IMR-90 (cell line): ENCODE data around the gene FGFBP2. TPM values are rescaled to one million over a fixed set of nuclear protein-coding genes. Genes with fewer than 3 reads are reported as not detected.
A peak's percentile ranks its signal among the peaks of the same experiment; 100 is the strongest.

Experiments
- ATAC-seq: fragments of 200-7000 bp; cut with Tn5 transposase; 2 replicates; pipeline ENCODE4 v1.9.1; 2020; ENCODE audit warnings: low read depth, mild to moderate bottlenecking, moderate library complexity
- BruUV-seq: library from RNA; stranded (reverse); fragments of 400-500 nt; replicated peaks from 2 replicates; lab custom pipeline; 2021; lab: Mats Ljungman, UMichigan
- CTCF ChIA-PET: fragments of 300-600 bp; formaldehyde crosslinking; extraction: SDS; loops from one replicate; lab custom pipeline; 2021; ENCODE audit warnings: antibody characterized with exemption; lab: Yijun Ruan, JAX
- POLR2A ChIA-PET: fragments of 300-600 bp; sonication (Branson Sonifier 250); formaldehyde crosslinking; loops from one replicate; lab custom pipeline; 2022; ENCODE audit warnings: antibody characterized with exemption; ENCODE audit not compliant: unreplicated experiment; lab: Charles Lee
- DNase-seq: peaks from one replicate; pipeline ENCODE4 v3.0.0; 2013
- H2AFZ ChIP-seq: replicated peaks from 2 replicates; pipeline ENCODE3; 2013; ENCODE audit warnings: low read length, mild to moderate bottlenecking; ENCODE audit not compliant: poor library complexity
- H2AK5ac ChIP-seq: 2 replicates; pipeline ENCODE4 v1.6.1; 2013; ENCODE audit warnings: low read depth, low read length, inconsistent platforms
- H2AK9ac ChIP-seq: replicated peaks from 2 replicates; pipeline ENCODE3; 2013; ENCODE audit warnings: mild to moderate bottlenecking, low read depth, low read length, moderate library complexity; ENCODE audit not compliant: poor library complexity
- H2BK120ac ChIP-seq: 2 replicates; pipeline ENCODE4 v1.6.1; 2013; ENCODE audit warnings: low read depth, low read length, inconsistent platforms
- H2BK15ac ChIP-seq: 3 replicates; pipeline ENCODE4 v1.6.1; 2013; ENCODE audit warnings: low read depth, low read length, inconsistent platforms
- H2BK20ac ChIP-seq: 2 replicates; pipeline ENCODE4 v1.6.1; 2013; ENCODE audit warnings: low read depth, mild to moderate bottlenecking, inconsistent platforms, low read length, moderate library complexity
- H2BK5ac ChIP-seq: 2 replicates; pipeline ENCODE4 v1.6.1; 2013; ENCODE audit warnings: mild to moderate bottlenecking, low read depth, low read length, inconsistent platforms; ENCODE audit not compliant: poor library complexity, severe bottlenecking
- H3K14ac ChIP-seq: replicated peaks from 2 replicates; pipeline ENCODE4 v1.6.1; 2013; ENCODE audit warnings: low read depth, low read length, inconsistent platforms
- H3K18ac ChIP-seq: 2 replicates; pipeline ENCODE4 v1.6.1; 2013; ENCODE audit warnings: low read depth, low read length, control low read depth
- H3K23ac ChIP-seq: 2 replicates; pipeline ENCODE4 v1.6.1; 2013; ENCODE audit warnings: low read depth, low read length, inconsistent platforms
- H3K27ac ChIP-seq: 2 replicates; pipeline ENCODE4 v1.5.1; 2013; ENCODE audit warnings: mild to moderate bottlenecking, control low read depth, low read length; ENCODE audit not compliant: insufficient read depth
- H3K27me3 ChIP-seq: 2 replicates; pipeline ENCODE4 v1.6.1; 2013; ENCODE audit warnings: low read length; ENCODE audit not compliant: control insufficient read depth, insufficient read depth
- H3K36me3 ChIP-seq: 2 replicates; pipeline ENCODE4 v1.6.1; 2013; ENCODE audit warnings: low read length, mixed read lengths; ENCODE audit not compliant: control insufficient read depth, insufficient read depth
- H3K4ac ChIP-seq: 2 replicates; pipeline ENCODE4 v1.6.1; 2013; ENCODE audit warnings: low read depth, low read length, inconsistent platforms
- H3K4me1 ChIP-seq: 2 replicates; pipeline ENCODE4 v1.6.1; 2013; ENCODE audit warnings: low read length, mixed read lengths; ENCODE audit not compliant: control insufficient read depth, insufficient read depth
- H3K4me2 ChIP-seq: 2 replicates; pipeline ENCODE4 v1.6.1; 2013; ENCODE audit warnings: low read depth, mild to moderate bottlenecking, control low read depth, low read length, moderate library complexity
- H3K4me3 ChIP-seq: 2 replicates; pipeline ENCODE4 v1.5.1; 2013; ENCODE audit warnings: low read depth, mild to moderate bottlenecking, control low read depth, low read length, moderate library complexity; ENCODE audit not compliant: insufficient read depth
- H3K56ac ChIP-seq: 2 replicates; pipeline ENCODE4 v1.6.1; 2013; ENCODE audit warnings: low read length, inconsistent platforms; ENCODE audit not compliant: insufficient read depth; ENCODE audit errors: extremely low read depth
- H3K79me1 ChIP-seq, 2 experiments: 2 replicates each; pipeline ENCODE4 v1.6.1; 2013; ENCODE audit warnings: low read length in 2 of 2, inconsistent platforms in 1 of 2, low read depth in 1 of 2
- H3K9ac ChIP-seq: 2 replicates; pipeline ENCODE4 v1.6.1; 2013; ENCODE audit warnings: low read depth, low read length, control low read depth
- H3K9me1 ChIP-seq: 2 replicates; pipeline ENCODE4 v1.6.1; 2013; ENCODE audit warnings: low read length, inconsistent platforms; ENCODE audit not compliant: insufficient read depth
- H3K9me3 ChIP-seq: 2 replicates; pipeline ENCODE4 v1.6.1; 2013; ENCODE audit warnings: low read length; ENCODE audit not compliant: control insufficient read depth, insufficient read depth
- H4K20me1 ChIP-seq: 2 replicates; pipeline ENCODE4 v1.6.1; 2013; ENCODE audit warnings: low read length, inconsistent platforms; ENCODE audit not compliant: insufficient read depth
- H4K5ac ChIP-seq: 2 replicates; pipeline ENCODE4 v1.6.1; 2013; ENCODE audit warnings: mild to moderate bottlenecking, low read depth, low read length, control low read depth
- H4K8ac ChIP-seq, 2 experiments: 2 replicates each; pipeline ENCODE4 v1.6.1; 2013; ENCODE audit warnings: low read depth in 2 of 2, low read length in 2 of 2, control low read depth in 1 of 2, inconsistent platforms in 1 of 2
- H4K91ac ChIP-seq: 2 replicates; pipeline ENCODE4 v1.6.1; 2013; ENCODE audit warnings: low read depth, low read length, inconsistent platforms; ENCODE audit not compliant: insufficient read depth
- CEBPB ChIP-seq: IDR thresholded peaks from 2 replicates; pipeline ENCODE4 v1.6.1; 2012; ENCODE audit warnings: low read depth, low read length, improper control_type of control experiment
- CHD1 ChIP-seq: IDR thresholded peaks from 2 replicates; pipeline ENCODE4 v1.6.1; 2012; ENCODE audit warnings: low read depth, low read length, improper control_type of control experiment
- MAZ ChIP-seq: IDR thresholded peaks from 2 replicates; pipeline ENCODE4 v1.6.1; 2012; ENCODE audit warnings: low read depth, mild to moderate bottlenecking, low read length, improper control_type of control experiment, moderate library complexity, borderline replicate concordance
- MXI1 ChIP-seq: IDR thresholded peaks from 2 replicates; pipeline ENCODE4 v1.6.1; 2012; ENCODE audit warnings: low read depth, mild to moderate bottlenecking, low read length, moderate library complexity, borderline replicate concordance
- RCOR1 ChIP-seq: IDR thresholded peaks from 2 replicates; pipeline ENCODE4 v1.6.1; 2012; ENCODE audit warnings: mild to moderate bottlenecking, low read length, improper control_type of control experiment; ENCODE audit not compliant: insufficient replicate concordance
- SMC3 ChIP-seq: fragments of 150-350 bp; IDR thresholded peaks from 2 replicates; pipeline ENCODE4 v1.6.1; 2016; ENCODE audit warnings: low read depth, mild to moderate bottlenecking, antibody characterized with exemption, low read length, moderate library complexity
- USF2 ChIP-seq: fragments of 150-350 bp; IDR thresholded peaks from 2 replicates; pipeline ENCODE4 v1.6.1; 2017; ENCODE audit warnings: mild to moderate bottlenecking, antibody characterized with exemption, low read length, low read depth
- WGBS, 2 experiments: methylation state at CpG; one replicate each; pipeline versions ENCODE4 v1.1.5 to v1.1.7; 2013; ENCODE audit warnings: missing lambda C conversion rate in 2 of 2; ENCODE audit not compliant: insufficient read length in 1 of 2; ENCODE audit errors: extremely low coverage in 2 of 2; 5-methylcytosine and 5-hydroxymethylcytosine counted together
- dilution Hi-C: fragments of 300-500 bp; cut with HindIII; formaldehyde crosslinking; loops from one replicate; pipeline ENCODE4 v1.14.3; 2018; ENCODE audit warnings: low sequenced_read_pairs; ENCODE audit not compliant: unreplicated experiment
- in situ Hi-C: fragments of 300-500 bp; cut with MboI; formaldehyde crosslinking; loops from 3 replicates; pipeline ENCODE4 v1.14.3; 2019; ENCODE audit warnings: low sequenced_read_pairs, inconsistent platforms, mixed read lengths
- intact Hi-C: fragments of 100-400 bp; cut with micrococcal nuclease; formaldehyde crosslinking; loops from 2 replicates; pipeline ENCODE4 v1.10.0; 2022
- polyA plus RNA-seq, 3 experiments: library from polyadenylated mRNA; depleted of rRNA; stranded (reverse); fragments of >200 nt; gene quantifications; 2 replicates each; pipeline ENCODE4 v1.2.3, GENCODE V29; 2012; ENCODE audit warnings: low replicate concordance in 1 of 3
- total RNA-seq: library from RNA; depleted of rRNA; stranded (reverse); fragments of >200 nt; gene quantifications from 2 replicates; pipeline ENCODE4 v1.2.3, GENCODE V29; 2012

The FGFBP2 gene
- total and polyA plus RNA-seq, 2 of the 4 experiments (the other 2 are of a cell fraction): not detected

GRCh38 chr4:15925830-15926229 lies 37.1 kb downstream of the FGFBP2 start:
- no peak overlapping the region for H3K23ac ChIP-seq
- H3K4me2 ChIP-seq: no peak overlapping the region
- no peaks in the 10 kb centered on the region for H4K20me1 ChIP-seq
- ATAC-seq (no peak), DNase-seq (no peak)
- H2AK9ac ChIP-seq: peak overlapping the region; percentile 35
- H4K8ac ChIP-seq: no peak overlapping the region
- no peak for TF ChIP-seq RCOR1
- TF ChIP-seq MAZ: no peak
- TF ChIP-seq MXI1: no peak
- no peak for TF ChIP-seq SMC3
- no peak for TF ChIP-seq CEBPB
- TF ChIP-seq CHD1: no peak
- TF ChIP-seq USF2: no peak
- H2BK15ac ChIP-seq: no peak overlapping the region
- H3K4me1 ChIP-seq: peaks cover 2% of the 10 kb centered on the region; the same call in 1 of the 2 replicates
- peaks cover 7% of the 10 kb centered on the region for H3K9me1 ChIP-seq
- dilution Hi-C loops: no loop called here
- no peak overlapping the region; the same call in 1 of the 2 replicates for H3K4ac ChIP-seq
- H3K18ac ChIP-seq: no peak overlapping the region
- H3K4me3 ChIP-seq: no peak overlapping the region
- no peak overlapping the region for H2AK5ac ChIP-seq
- no peak overlapping the region for H3K9ac ChIP-seq
- no peak overlapping the region for H2AFZ ChIP-seq
- no peak overlapping the region for H4K5ac ChIP-seq
- no CpG with 5 or more reads among the region's 3 CpGs for WGBS, 2 experiments
- H3K27ac ChIP-seq: no peak overlapping the region
- ChIA-PET POLR2A (no interaction called here), CTCF (no interaction called here)
- H3K9me3 ChIP-seq: no peaks in the 10 kb centered on the region
- peaks cover 17% of the 10 kb centered on the region for H3K27me3 ChIP-seq
- in situ Hi-C loops: no loop called here
- H2BK120ac ChIP-seq: no peak overlapping the region; the same call in 1 of the 2 replicates
- no TSS peak for BruUV-seq
- no peak overlapping the region for H2BK20ac ChIP-seq
- intact Hi-C loops: no loop called here
- 0 out of 2 replicates have a peak overlapping the region, but pooled peaks have one; percentile 7 for H4K91ac ChIP-seq
- H3K14ac ChIP-seq: no peak overlapping the region
- H3K79me1 ChIP-seq: no peaks in the 10 kb centered on the region
- no peak overlapping the region for H2BK5ac ChIP-seq
- H3K36me3 ChIP-seq: no peaks in the 10 kb centered on the region
- no peak overlapping the region for H3K56ac ChIP-seq
